ENCODE data around the gene CALM3.
A peak's percentile ranks its signal among the peaks of the same experiment; 100 is the strongest.
"Not testable (repeated sequence)": the region's sequence is repeated elsewhere in the genome, so short reads cannot be mapped to it uniquely, and the experiment has no call there.

Gene CALM3

GRCh38 chr19:46601318-46602224, at the start of gene CALM3:
Gene CALM3, plus strand, starts transcription at chr19:46601330. Its CDS starts 105 bp downstream, at chr19:46601435.
- no peak for DNase-seq (ENCODE audit: low spot score)

DNA sequence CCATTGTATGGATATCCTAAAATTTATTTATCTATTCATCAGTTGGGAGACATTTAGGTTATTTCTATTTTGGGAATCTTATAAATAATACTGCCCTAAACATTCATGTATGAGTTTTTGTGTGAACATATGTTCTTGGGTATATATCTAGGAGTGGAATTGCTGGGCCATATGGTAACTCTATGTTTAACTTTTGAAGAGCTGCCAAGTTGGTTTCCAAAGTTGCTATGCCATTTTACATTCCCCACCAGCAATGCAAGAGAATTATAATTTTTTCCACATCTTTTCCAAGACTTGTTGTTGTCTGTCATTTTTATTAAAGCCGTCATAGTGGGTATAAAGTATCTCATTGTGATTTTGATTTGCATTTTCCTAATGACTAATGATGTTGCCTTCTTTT, 48.2 kb upstream of the CALM3 start:
- no peak for DNase-seq (ENCODE audit: low spot score)

- DNase-seq (ENCODE audit: low spot score): no peak
Observed at GRCh38 chr19:46554161-46554560, 47.0 kb upstream of the CALM3 start.

- DNase-seq (ENCODE audit: low spot score): no peak
Observed at GRCh38 chr19:46555628-46556280, 45.4 kb upstream of the CALM3 start.

DNA sequence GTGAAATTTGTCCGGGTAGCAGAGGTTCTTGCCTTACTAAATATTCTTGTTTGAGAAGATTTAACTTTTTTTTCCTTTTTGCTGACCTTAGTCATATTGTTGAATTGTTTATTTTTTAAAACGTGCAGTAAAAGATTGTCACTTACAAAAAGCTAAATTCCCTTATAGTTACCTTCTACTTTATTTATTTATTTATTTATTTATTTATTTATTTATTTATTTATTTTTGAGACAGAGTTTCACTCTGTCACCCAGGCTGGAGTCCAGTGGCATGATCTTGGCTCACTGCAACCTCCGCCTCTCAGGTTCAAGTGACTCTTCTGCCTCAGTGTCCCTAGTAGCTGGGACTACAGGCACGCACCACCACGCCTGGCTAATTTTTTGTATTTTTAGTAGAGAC, 44.7 kb upstream of the CALM3 start:
- DNase-seq (ENCODE audit: low spot score): not testable (repeated sequence)

- no peak for DNase-seq (ENCODE audit: low spot score)
Observed at GRCh38 chr19:46559203-46559602, 41.9 kb upstream of the CALM3 start.

DNA sequence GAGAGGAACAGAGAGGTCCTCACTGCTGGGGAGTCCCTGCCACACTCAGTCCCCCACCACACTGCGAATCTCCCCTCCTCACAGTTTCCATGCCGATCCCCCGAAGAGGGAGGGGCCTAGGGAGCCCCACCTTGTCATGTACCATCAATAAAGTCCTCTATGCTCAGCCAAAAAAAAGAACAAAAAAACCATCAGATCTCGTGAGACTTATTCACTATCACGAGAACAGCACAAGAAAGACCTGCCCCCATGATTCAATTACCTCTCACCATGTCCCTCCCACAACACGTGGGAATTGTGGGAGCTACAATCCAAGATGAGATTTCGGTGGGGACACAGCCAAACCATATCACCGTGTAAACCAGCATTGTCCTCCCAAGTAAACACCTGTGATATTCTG, 41.5 kb upstream of the CALM3 start:
- not testable (repeated sequence) for DNase-seq (ENCODE audit: low spot score)

- DNase-seq (ENCODE audit: low spot score): no peak
Observed at GRCh38 chr19:46564701-46565100, 36.4 kb upstream of the CALM3 start.

- DNase-seq (ENCODE audit: low spot score): no peak
Observed at GRCh38 chr19:46571495-46571894, 29.6 kb upstream of the CALM3 start.

GRCh38 chr19:46573679-46574498, 27.2 kb upstream of the CALM3 start:
- no peak for DNase-seq (ENCODE audit: low spot score)

GRCh38 chr19:46574533-46574932, 26.6 kb upstream of the CALM3 start:
- DNase-seq (ENCODE audit: low spot score): no peak

DNA sequence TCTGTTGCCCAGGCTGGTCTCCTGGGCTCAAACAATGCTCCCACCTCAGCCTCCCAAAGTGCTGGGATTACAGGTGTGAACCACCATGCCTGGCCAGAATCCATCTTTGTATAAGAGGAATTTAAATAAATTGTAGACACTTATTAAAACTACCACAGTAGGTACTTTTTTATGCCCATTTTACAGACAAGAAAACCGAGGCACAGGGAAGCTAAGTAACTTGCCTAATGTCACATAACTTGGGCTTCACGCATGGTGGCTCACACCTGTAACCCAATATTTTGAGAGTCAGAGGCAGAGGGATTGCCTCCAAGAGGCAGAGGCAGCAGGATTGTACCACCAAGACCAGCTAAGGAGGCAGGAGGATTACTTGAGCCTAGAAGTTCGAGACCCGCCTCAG, 22.7 kb upstream of the CALM3 start:
- DNase-seq (ENCODE audit: low spot score): no peak

GRCh38 chr19:46579361-46579879, 21.7 kb upstream of the CALM3 start:
- peak; percentile 27 for DNase-seq (ENCODE audit: low spot score)

DNA sequence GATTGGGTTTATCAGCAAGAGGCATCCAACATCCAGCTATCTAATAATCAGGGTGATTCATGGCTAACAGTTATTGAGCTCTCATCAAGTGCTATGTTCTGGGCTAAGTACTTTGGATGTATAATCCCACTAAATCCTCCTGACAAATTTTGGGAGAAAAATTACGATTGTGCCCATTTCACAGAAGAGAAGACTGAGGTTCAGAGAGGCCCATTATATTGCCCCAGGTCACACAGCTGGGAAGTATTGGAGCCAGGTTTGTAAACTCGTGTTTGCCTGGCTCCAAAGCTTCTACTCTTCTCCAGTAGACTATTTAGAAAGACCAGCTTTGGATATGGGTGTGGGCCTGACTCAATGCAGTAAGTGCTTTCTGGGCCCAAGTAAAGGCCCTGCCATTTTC, 20.9 kb upstream of the CALM3 start:
- DNase-seq (ENCODE audit: low spot score): no peak

GRCh38 chr19:46585539-46585938, 15.6 kb upstream of the CALM3 start:
- no peak for DNase-seq (ENCODE audit: low spot score)

- no peak for DNase-seq (ENCODE audit: low spot score)
Observed at GRCh38 chr19:46586294-46586693, 14.8 kb upstream of the CALM3 start.

GRCh38 chr19:46587861-46588260, 13.3 kb upstream of the CALM3 start:
- DNase-seq (ENCODE audit: low spot score): no peak

DNA sequence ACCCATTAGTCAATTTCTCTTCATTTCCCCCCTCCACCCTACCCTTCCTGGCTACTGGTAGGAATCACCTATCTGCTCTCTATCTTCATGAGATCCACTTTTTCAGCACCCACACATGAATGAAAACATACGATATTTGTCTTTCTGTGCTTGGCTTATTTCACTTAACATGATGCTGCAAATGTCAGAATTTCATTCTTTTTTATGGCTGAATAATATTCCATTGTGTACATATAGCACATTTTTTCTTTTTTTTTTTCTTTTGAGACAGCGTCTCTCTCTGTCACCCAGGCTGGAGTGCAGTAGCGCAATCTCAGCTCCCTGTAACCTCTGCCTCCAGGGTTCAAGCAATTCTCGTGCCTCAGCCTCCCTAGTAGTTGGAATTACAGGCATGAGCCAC, 9.9 kb upstream of the CALM3 start:
- DNase-seq (ENCODE audit: low spot score): no peak

DNA sequence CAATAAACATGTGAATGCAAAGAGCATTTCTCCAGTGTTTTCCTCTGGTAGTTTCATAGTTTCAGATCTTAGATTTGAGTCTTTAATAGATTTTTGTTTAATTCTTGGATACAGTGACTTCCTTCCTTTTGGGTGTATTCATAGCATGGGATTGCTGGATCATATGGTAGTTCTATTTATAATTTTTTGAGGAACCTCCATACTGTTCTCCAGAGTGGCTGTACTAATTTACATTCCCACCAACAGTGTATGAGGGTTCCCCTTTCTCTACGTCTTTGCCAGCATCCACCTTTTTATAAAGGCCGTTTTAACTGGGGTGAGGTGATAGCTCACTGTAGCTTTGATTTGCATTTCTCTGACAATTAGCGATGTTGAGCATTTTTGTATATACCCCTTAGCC, 9.3 kb upstream of the CALM3 start:
- DNase-seq (ENCODE audit: low spot score): no peak

GRCh38 chr19:46596008-46596407, 5.1 kb upstream of the CALM3 start:
- DNase-seq (ENCODE audit: low spot score): no peak

- DNase-seq (ENCODE audit: low spot score): no peak
Observed at GRCh38 chr19:46598372-46598917, 2.7 kb upstream of the CALM3 start.

Data from COLO829 (cell line).